ENCODE measurements around the gene GABRD. TPM values are rescaled to one million over a fixed set of nuclear protein-coding genes. Genes with fewer than 3 reads are reported as not detected.

The GABRD gene
- total and polyA plus RNA-seq, 2 of the 13 experiments (the other 11 are each of a cell fraction or from before 2014, with no cell fraction given) = not detected

DNA sequence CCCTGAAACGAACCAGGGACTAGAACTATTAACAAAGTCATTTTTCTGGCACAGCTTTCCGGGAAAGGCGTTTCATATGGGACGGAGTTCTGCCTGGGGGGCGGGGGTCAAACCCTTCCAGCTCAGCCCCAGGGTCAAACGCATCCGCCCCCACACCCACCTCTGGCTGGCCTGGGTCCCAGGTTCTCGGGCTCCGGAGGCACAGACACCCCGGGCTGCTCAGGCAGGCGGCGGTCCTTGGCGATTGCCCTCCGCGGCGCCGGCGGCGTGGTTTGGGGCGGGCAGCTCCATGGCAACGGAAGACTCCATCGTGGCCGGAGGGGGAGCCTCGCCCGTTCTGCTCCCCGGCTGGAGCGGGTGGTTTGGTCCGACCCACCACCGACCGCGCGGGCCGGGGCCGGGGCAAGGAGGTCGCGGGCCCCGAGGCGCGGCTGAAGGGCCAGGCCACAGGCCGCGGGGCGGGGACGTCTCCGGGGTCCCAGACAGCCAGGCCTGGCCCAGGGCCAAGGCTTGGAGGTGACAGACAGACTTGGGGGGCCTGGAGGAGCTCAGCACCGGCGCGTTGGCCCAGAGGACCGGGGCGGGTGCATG lies 15.5 kb upstream of the GABRD start, which contains the start of gene CFAP74:
Gene CFAP74, minus strand, starts transcription at position 246 of the 591 bp plus-strand sequence. CDS start 12,830 bp downstream, outside the sequence.
- POLR2A ChIA-PET = no interaction called here
- TF ChIP-seq, protein P1, sequence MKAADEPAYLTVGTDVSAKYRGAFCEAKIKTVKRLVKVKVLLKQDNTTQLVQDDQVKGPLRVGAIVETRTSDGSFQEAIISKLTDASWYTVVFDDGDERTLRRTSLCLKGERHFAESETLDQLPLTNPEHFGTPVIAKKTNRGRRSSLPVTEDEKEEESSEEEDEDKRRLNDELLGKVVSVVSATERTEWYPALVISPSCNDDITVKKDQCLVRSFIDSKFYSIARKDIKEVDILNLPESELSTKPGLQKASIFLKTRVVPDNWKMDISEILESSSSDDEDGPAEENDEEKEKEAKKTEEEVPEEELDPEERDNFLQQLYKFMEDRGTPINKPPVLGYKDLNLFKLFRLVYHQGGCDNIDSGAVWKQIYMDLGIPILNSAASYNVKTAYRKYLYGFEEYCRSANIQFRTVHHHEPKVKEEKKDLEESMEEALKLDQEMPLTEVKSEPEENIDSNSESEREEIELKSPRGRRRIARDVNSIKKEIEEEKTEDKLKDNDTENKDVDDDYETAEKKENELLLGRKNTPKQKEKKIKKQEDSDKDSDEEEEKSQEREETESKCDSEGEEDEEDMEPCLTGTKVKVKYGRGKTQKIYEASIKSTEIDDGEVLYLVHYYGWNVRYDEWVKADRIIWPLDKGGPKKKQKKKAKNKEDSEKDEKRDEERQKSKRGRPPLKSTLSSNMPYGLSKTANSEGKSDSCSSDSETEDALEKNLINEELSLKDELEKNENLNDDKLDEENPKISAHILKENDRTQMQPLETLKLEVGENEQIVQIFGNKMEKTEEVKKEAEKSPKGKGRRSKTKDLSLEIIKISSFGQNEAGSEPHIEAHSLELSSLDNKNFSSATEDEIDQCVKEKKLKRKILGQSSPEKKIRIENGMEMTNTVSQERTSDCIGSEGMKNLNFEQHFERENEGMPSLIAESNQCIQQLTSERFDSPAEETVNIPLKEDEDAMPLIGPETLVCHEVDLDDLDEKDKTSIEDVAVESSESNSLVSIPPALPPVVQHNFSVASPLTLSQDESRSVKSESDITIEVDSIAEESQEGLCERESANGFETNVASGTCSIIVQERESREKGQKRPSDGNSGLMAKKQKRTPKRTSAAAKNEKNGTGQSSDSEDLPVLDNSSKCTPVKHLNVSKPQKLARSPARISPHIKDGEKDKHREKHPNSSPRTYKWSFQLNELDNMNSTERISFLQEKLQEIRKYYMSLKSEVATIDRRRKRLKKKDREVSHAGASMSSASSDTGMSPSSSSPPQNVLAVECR (CRISPR knock-in tag; IDR thresholded peaks at IDR 0.05; ENCODE audit: borderline replicate concordance) = peak; percentile 64; the same call in 1 of the 2 replicates
- TF ChIP-seq, protein P2, sequence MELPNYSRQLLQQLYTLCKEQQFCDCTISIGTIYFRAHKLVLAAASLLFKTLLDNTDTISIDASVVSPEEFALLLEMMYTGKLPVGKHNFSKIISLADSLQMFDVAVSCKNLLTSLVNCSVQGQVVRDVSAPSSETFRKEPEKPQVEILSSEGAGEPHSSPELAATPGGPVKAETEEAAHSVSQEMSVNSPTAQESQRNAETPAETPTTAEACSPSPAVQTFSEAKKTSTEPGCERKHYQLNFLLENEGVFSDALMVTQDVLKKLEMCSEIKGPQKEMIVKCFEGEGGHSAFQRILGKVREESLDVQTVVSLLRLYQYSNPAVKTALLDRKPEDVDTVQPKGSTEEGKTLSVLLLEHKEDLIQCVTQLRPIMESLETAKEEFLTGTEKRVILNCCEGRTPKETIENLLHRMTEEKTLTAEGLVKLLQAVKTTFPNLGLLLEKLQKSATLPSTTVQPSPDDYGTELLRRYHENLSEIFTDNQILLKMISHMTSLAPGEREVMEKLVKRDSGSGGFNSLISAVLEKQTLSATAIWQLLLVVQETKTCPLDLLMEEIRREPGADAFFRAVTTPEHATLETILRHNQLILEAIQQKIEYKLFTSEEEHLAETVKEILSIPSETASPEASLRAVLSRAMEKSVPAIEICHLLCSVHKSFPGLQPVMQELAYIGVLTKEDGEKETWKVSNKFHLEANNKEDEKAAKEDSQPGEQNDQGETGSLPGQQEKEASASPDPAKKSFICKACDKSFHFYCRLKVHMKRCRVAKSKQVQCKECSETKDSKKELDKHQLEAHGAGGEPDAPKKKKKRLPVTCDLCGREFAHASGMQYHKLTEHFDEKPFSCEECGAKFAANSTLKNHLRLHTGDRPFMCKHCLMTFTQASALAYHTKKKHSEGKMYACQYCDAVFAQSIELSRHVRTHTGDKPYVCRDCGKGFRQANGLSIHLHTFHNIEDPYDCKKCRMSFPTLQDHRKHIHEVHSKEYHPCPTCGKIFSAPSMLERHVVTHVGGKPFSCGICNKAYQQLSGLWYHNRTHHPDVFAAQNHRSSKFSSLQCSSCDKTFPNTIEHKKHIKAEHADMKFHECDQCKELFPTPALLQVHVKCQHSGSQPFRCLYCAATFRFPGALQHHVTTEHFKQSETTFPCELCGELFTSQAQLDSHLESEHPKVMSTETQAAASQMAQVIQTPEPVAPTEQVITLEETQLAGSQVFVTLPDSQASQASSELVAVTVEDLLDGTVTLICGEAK (IDR thresholded peaks at IDR 0.05) = no peak
- TF ChIP-seq, protein P2 (CRISPR knock-in tag; IDR thresholded peaks at IDR 0.05) = peak; percentile 26; the same call in 1 of the 2 replicates
- TF ChIP-seq CREM (IDR thresholded peaks at IDR 0.05) (no peak), CREM (CRISPR knock-in tag; IDR thresholded peaks at IDR 0.05) (no peak), PPARG (CRISPR knock-in tag; conservative IDR thresholded peaks at IDR 0.05) (no peak), KDM2A (CRISPR knock-in tag; IDR thresholded peaks at IDR 0.05; ENCODE audit: borderline replicate concordance, low read depth) (0 out of 2 replicates have a peak, but pooled peaks have one; percentile 41), FLYWCH1 (CRISPR knock-in tag; IDR thresholded peaks at IDR 0.05) (no peak), BORCS8-MEF2B (CRISPR knock-in tag; IDR thresholded peaks at IDR 0.05) (no peak)

More for the DNA sequence above, 15.5 kb upstream of the GABRD start, which contains the start of gene CFAP74:
- Histone ChIP-seq H3K27me3 (ENCODE audit: control insufficient read depth in 1 of 2, insufficient read depth in 2 of 2, low read length in 2 of 2) (peaks cover 3 to 55% of the 10 kb centered on the region in 2 experiments; a peak in 4 of 5 replicates), H3K4me2 (ENCODE audit: low read depth, low read length) (peak within 1 kb of the TSS; percentile 51), H3K27ac (ENCODE audit: extremely low read length, insufficient read depth, low read length) (no peak within 1 kb of the TSS), H3K36me3 (replicated peaks in 1 of 2; ENCODE audit: control insufficient read depth in 1 of 2, insufficient read depth in 2 of 2, low read length in 2 of 2) (no peaks in the 10 kb centered on the region), H2AFZ (ENCODE audit: low read length) (no peak within 1 kb of the TSS), H3K4me3 (replicated peaks in 1 of 3; ENCODE audit: insufficient read depth in 1 of 3, low read depth in 2 of 3, low read length in 3 of 3) (peak within 1 kb of the TSS in 1 of 3 experiments; percentile 29; a peak in 1 of 6 replicates), H3K9ac (ENCODE audit: insufficient read depth, low read depth, low read length) (no peak within 1 kb of the TSS), H3K9me3 (ENCODE audit: low read length) (no peaks in the 10 kb centered on the region), H3K4me1 (ENCODE audit: insufficient read depth, low read length) (0 out of 2 replicates have a peak, but pooled peaks cover 6% of the 10 kb centered on the region), H3K79me2 (ENCODE audit: insufficient read depth, low read length) (no peaks in the 10 kb centered on the region), H4K20me1 (ENCODE audit: insufficient read depth, low read length) (no peaks in the 10 kb centered on the region)
- ATAC-seq (peak; percentile 87), DNase-seq (ENCODE audit: low spot score) (peak; percentile 34), FAIRE-seq (no peak)
- intact Hi-C loops (cut with micrococcal nuclease; ENCODE audit: unreplicated experiment) (no loop called here), in situ Hi-C loops (cut with HindIII; ENCODE audit: extremely low pct_ligation_motif_present, low pct_unique_long_range_greater_than_20kb) (no loop called here)
- 14% methylated on average over 21 of the region's 49 CpGs for WGBS (ENCODE audit: low lambda C conversion rate)
- BruUV-seq (replicated peaks) = no TSS peak
- CTCF ChIA-PET (ENCODE audit: low intra/inter-chr PET ratio, low total read pairs) = no interaction called here

Measured in HepG2 (cell line).